Stimulated activated CD4-positive, alpha-beta T cell treated with anti-CD3 and anti-CD28 coated beads, TNF-alpha, amount 100 ng/mL, for 24 hours (primary cell): ENCODE results near the gene LNX2.

Experiments
- DNase-seq, 3 experiments: peaks; one replicate each; pipeline ENCODE4 v3.0.0-alpha.2; 2020; ENCODE audit warnings: low read depth in 3 of 3

The LNX2 gene

DNA sequence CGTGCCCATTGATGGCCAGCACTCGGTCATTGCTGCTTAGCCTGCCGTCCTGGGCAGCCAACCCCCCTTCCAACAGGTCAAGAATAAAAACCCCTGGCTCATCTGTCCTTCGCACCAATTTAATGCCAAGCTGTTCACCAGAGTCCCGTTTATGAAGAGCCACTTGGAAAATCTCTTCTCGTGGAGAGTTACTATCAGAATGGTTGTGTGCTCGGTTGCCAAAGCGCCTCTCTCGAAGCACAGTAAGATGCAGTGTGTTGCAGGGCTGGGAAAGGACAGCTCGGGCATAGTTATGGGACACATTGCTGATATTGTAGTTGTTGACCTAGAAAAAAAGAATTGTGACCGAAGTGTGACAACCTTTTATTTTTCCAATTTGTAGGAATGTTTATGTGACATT lies 57.9 kb downstream of the LNX2 start:
- DNase-seq: no peak

DNA sequence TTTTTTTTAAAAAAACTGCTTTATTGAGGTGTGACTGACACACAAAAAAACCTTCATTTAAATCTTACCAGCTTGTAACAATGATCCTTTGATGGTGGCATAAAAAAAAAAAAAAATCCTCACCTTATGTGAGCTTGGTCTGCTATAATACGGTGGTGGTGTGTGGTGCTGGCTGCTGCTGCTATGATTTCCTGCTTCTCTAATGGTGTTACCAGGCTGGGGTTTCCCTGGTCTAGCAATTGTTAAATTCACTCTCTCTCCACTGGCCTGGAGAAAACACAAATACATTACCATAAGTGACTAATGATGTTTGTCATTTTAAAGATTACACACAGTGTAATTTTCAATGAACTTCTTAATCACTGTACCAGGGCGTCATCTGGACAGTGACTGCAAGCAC lies 60.6 kb downstream of the LNX2 start:
- no peak for DNase-seq

DNA sequence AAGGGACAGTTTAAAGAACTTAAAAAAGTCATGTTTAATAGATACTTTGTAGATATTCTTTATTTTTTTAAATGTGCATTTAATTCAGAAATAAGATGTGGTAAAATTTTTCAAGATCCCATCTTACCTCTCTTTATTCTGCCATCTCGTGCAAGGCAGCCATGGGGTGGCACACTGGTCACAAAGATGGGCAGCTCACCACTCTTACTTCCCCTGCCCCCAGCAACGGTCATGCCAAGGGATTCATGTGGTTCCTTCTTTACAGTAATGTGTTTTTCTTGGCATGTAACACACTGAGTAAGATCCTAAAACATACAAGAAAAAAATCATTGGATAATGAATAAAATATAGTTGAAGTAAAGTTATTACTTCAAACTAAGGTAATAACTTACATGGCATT lies 64.2 kb downstream of the LNX2 start:
- no peak for DNase-seq

DNA sequence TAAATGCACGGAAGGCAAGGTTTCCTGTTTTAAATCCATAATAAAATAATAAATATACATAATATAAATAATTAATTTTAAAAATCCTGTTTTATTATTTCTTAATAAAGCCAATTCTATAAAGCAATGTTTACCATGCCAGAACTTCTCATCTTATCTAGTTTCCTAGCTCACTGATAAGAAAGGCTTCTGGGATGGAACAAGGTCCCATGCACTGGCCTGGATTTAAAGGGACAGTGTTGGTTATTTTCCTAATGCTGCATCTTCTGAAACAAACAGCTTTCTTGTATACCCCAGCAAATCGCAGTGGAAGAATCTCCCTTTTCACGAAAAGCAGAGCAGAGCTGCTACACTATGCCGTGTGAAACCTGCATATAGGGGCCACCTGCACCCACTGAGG lies 68.8 kb downstream of the LNX2 start:
- no peak for DNase-seq

DNA sequence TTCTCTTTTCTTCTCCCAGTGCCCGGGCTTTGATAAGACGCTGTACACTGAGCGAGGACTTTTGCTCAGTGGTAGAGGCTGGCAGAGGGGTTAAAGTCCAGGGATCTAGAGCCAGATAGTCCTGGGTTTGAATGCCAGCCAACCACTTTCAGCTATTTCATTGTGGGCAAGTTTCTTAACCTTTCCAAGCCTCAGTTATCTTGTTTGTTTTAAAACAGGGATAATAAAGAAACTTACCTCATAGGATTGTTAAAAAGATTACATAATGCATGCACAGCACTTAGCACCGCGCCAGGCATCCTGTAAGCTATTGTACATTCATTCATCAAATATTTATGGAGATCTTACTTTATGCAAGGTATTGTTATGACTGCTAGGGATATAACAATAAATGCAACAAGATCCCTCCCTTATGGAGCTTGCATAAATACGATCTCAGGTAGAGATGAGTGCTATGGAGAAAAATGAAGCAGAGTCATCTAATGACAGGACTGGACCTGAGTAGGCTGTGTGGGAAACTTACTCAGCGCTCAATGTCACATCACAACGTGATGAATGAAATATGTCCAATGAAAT lies 70.8 kb downstream of the LNX2 start:
- no peak for DNase-seq

DNA sequence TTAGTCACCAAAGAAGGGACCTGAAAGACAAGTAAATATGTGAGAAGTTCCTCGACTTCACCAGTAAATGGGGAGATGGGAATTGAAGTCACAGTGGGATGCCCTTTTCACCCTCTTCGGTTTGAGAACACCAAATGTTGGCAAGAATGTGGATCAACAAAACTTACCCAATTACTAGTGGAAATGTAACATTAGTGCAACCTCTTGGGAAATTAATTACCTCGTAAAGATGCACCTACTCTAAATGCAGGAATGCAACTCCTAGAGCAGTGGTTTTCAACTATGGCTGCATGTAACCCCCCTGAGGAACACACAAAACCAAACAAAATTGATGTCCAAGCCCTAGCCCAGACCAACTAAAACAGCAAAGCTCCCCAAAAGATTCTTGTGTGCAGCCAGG lies 78.1 kb downstream of the LNX2 start:
- no peak for DNase-seq

DNA sequence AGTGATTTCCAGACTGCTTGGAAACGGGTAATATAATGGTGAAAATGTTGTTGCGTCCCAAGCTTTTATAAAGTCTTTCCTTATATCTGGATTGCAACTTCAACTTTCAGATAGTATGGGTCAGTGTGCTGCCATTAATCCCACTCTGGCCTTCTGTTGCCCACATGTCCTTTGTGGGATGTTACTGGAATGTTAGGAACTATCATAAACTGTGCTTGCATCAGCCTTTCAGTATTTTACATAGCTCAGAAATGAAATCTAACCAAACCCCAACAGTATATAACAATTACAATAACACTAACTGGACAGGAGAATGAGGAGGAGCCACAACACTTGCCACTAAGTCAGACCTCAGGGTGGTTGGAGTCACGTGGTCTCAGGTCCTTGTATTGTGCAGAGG lies 78.9 kb downstream of the LNX2 start:
- no peak for DNase-seq

DNA sequence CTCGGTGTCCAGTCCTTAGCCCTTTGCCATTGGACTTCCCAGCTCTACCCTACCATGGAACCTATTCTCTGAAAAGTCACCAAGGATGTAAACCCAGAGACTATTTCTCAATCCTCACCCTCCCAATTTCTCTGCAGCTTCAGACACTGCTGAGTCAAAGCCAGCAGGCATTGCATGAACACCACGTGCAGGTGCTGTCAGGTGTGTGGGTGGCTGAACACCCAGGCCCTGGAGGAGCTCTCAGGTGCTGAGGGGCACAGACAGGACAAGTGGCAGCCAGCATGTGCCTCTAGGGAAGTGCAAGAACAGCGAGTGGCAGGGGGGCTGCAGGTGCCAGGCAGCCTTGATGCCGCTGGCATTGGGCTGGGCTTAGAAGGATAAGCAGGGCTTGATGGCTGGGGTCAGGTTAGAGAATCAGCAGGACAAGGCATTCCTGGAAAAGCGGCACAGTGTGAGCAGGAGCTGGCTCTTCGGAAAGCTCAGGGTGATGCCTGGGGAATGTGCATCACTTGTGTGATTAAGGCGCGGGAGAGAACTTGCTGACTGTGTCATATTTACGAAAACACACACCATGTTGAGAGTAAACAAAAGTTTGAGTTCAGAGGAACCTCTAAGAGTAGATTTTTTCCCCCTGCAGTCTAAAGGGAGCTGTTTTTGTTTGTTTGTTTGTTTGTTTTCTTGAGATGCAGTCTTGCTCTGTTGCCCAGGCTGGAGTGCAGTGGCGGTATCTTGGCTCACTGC lies 83.8 kb downstream of the LNX2 start:
- DNase-seq: no peak

DNA sequence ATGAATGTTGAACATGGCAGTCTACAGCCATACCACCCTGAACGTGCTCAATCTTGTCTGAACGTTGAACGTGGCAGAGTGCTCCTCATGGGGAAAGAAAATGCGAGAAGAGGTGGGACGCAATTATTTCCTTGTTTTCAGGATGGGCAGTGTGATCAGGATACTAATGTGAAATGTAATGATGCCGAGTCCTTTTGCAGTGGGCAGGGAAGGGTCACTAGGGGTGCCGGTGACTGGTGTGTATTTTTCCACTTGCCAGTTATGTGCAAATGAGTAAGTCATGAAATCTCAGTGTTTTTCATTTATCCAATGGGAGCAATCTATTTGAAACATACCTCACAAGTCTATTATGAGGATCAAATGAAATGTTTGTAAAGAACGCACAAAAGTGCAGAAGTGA lies 84.8 kb downstream of the LNX2 start:
- DNase-seq: no peak

DNA sequence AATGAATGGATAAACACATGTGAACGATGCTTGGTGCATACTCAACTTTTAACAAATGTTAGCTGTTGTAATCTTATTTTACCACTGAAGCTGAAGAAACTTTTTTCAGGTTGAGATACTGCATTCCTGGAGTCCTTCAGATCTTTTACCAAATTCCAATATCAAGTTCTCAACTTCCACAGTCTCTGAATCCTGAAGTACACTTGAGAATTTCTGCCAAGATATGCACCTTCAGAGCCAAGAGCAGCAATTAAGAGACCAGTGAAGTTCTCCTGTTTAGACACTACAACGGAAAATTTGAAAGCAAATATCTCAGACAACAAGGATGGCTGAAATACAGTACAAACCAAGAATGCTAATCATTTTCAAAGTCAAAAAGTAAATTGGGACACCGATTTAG lies 85.3 kb downstream of the LNX2 start:
- DNase-seq: no peak

DNA sequence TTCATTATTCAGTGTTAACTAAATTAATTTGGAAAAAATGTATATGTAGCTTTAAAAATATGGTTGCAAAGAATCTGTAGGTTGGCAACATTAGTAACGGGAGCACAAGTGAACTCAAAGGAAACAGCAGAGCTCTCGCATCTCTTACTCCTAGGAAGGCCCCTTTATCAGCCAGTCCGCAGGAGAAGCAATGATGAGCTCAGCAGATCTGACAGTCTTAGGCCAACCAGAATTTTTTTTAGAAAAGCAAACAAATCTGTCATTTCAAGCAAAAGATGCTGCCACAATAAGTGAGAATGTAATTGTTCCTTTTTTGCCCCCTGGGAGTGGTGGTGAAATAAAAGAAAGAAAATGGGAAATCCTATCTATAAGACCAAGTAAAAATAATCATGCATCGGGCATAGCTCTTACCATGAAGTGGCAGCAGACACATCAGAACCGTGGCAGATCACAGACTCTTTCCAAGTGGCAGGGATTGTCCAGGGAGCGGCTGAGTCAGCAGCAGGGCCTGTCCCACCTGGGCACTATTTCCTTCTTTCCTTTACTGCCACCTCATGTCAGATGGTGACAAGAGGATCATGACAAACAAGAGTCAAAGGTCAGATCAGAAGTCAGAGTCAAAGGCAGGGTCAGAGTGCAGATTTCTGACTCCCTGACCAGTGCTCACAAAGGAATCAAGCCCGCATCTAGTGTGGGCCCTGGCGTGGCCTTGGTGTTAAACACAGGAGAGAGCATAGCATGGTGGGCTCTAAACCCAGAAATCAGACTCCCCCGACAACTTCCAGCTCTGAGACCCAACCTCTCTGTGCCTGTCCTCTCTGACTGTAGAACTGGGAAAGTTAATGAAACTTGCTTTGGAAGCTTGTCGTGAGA lies 86.0 kb downstream of the LNX2 start:
- no peak for DNase-seq

DNA sequence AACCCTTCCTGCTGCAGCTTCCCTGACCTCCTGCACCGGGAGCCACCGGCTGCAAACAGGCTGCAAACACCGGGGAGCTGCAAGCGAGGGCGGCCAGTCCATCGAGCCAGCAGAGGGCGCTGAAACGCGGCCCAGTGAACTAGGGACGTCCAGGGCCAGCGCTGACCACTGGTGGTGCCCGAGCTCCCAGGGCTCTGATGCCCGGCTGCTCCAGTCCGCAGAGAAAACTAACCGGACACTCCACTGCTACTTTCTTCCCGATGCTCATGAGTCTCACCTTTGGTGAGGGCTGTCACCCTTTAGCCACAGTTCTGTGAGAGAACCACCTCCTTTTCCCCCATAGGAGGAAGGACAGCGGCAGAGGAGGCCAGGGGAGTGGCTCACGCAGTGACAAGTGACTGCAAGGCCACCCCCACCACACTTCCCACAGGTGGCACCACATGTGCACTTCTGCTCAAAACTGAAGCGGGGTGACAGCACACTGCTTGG lies 87.1 kb downstream of the LNX2 start:
- peak in 2 of 3 experiments; percentile 2 to 47 for DNase-seq

DNA sequence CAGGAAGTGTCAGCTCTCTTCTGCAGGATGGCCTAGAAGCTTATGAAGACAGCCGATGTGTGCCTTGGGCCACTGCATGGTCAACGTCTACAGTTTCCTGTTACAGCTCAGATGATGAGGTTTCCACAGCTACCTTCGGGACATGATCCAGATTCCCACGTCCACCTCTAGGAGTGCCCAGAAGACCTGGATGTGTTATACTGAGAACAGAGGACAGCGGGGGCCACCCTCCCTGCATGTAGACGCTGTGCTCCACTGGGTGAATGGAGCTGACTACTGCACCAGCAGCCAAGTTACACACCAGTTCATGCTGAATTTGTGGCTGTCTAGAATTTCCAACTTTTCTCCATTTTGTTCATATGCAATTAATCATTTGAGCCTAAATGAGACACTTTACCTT lies 91.4 kb downstream of the LNX2 start:
- DNase-seq: no peak

DNA sequence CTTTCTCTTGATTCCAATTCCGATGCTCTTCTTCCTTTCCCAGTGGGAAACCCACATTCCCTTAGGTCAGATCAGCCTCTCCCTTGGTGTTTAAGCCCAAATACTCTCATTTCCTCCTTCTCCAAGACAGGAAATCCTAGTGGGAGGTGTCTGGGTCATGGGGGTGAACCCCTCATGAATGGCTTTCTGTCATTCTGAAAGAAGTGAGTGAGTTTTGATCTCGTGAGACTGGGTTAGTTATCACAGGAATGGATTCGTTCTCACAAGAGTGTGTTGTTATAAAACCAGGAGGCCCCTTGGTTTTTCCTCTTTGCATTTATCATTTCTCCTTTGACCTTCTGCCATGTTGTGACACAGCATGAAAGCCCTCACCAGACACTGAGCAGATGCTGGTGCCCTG lies 93.8 kb downstream of the LNX2 start:
- no peak for DNase-seq

DNA sequence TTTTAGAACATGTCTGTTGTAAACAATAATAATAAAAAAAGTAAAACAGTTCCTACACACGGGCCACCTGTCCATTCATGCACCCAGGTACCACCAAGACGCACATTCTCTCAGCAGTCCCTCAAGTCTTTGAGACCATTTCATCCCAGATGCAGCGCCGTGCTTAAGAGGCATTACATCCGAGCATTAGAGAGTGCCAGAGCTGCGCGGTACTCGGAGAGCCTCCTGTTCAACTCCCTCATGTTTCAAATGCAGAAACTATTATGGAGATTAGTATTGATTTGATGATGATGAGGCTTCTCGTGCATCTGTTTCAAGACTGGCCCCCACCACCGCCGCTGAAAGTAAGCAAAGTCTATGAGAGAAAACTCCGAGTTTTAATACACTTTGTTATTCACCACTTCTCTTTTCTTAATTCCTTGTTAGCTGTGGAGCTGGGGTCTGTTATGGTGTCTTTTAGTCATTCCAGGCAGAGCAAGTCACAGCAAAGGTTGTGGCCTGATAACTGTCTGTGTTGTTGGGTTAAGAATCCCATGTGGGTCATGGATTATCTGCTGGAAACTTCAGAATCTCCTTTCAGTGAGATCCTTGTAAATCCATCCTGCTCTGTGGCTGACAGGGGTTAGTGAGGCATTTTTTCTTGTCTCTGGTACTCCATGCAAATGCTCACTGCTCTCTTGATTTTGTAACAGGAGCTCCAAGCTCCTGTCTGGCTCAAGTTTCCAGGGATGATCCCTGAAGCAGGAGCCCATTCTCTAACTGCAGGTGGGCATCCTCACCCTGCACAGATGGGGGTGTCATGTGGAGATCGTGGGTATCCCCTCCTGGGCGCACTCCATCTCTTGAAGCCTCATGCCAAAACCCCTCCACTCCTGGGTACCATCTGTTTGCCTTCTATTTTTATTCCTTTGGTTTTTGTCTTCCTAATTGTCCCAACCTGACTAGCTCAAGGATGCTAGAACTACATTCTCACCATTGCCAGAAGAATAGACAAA lies 95.1 kb downstream of the LNX2 start:
- no peak for DNase-seq

DNA sequence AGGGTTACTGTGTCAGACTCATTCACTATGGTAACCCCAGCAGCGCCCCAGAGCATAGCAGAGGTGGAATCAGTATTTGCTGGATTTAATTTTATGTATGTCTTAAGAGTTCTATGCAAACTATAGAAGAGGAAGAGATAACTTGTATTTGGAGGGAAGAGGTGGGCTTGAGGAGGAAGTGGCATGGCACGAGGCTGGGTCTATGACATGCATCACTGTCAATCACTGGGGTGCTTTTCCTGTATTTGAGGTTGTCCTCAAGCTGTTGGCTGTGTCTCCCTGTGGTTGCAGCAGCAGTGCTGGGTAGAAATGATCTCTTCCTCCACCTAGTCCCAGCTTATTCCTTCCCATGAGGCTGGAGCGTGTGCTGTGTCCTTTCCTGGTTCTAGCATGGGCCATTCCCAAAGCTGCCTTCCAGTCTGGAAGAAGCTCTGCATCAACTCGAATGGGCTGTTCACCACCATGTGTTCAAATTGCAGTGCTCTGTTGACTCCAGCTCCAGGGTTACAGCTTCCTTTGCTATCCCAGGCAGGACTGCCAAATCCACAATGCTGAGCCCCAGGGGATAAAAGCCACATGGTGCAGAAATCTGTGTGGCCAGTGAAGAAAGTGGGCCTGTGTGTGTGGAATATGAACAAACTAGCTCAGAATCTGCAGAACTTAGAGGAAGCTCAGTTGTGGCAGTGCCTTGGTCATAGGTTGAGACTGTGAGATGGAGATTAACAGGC lies 96.8 kb downstream of the LNX2 start:
- DNase-seq: no peak

DNA sequence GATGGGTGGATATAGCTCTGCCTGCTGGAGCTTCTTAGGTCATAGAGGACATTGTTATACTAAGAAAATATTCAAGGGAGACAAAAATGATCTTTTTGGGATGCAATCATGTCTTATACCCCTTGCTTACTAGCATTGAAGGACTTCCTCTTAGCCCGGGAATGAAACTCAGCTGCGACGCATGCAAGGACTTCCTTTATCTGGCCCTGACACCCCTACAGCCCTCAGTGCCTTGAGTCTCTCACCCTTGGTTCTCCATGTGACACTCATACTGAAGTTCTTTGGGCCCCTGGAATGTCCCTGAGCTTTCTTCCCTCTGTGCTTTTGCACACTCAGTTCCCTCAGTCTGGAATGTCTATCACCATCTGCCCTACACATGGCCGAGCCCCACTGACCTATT lies 97.5 kb downstream of the LNX2 start:
- DNase-seq: no peak

DNA sequence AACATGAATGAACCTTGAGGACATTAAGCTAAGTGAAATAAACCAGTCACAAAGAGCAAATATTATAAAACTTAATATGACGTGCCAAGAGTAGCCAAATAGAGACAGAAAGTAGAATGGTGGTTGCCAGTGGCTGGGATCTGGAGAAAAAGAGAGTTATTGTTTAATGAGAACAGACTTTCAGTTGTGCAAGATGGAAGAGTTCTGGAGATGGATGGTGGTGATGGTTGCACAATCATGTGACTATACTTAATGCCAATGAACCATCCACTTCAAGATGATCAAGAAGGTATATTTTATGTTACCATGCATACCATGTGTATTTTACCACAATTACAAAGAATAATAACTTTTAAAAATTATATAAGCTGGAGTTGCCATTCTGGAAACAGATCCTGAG lies 104.2 kb downstream of the LNX2 start:
- DNase-seq: no peak

DNA sequence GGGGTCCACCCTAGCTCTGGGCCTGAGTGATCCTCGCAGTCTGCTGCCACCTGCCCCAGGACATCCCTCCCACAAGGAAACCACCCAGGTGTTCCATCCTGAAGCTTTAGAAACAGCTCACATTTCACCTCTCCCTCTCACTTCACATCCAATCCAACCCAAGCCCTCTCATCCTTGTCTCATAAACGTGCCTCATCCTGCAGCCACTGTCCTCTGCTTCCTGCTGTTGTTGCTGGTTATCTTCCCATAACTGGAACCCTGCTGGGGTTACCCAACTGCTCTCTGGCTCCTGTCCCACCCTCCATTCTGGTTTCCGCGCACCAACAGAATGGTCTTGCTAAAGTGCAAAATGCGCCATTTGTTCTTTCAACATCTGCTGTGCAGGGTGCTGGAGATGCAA lies 110.2 kb downstream of the LNX2 start:
- no peak for DNase-seq

DNA sequence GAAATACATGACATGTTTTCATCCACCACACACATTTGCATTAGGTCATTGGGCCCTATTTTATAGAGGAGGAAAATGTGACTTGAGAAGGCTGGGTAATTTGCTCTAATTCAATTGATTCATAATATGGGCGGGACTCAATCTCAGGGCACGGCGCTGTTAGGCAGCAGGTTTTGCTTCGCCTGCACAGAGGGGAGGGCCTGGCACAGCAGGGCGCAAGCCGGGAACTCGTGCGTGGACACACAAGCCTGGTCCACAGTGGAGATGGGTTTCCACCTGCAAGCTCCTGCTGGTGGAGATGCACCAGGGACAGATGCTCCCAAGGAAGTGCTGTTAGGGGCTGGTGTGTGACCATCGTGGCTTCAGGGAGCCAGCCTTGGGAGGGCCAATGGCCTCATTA lies 111.5 kb downstream of the LNX2 start:
- DNase-seq: no peak

DNA sequence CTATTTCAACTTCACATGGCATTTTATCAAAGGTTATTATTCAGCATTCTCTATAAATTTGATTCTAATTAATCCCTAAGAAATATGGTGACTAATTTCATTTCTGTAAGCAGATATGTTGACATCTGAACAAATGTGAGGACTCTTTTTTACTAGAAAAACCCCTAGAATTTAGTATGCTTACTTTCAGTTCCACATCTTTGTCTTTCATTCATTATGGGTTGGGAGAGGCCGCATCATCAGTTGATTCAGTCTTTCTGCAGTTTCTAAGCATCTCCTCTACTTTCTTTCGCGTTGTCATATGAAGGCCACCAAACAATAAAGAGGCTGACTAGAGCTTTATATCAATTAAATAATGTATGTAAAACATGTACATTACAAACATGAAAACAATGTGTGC lies 114.5 kb downstream of the LNX2 start:
- no peak for DNase-seq
